ENCODE results near the gene SEMA3B. TPM values are rescaled to one million over a fixed set of nuclear protein-coding genes. Genes with fewer than 3 reads are reported as not detected.
"Not testable (repeated sequence)": the region's sequence is repeated elsewhere in the genome, so short reads cannot be mapped to it uniquely, and the experiment has no call there.

The SEMA3B gene
- total RNA-seq, 1 experiment from 2014 or later, result 7.6 TPM

GRCh38 chr3:50260942-50261441 lies 8.0 kb upstream of the SEMA3B start:
- H3K27me3 Mint-ChIP-seq (ENCODE audit: insufficient read depth, unreplicated experiment), result no peaks in the 10 kb centered on the region
- ChIA-PET CTCF (interaction anchor here (0.9 to 7.2 kb wide), 6 partner anchors 10 to 76 kb away, joined by 4 to 70 read pairs (median 21); partner anchors contain the start of gene SEMA3B), POLR2A (interaction anchor here (0.6 to 2.6 kb wide), 6 partner anchors 10 to 33 kb away, joined by 3 to 16 read pairs (median 4); partner anchors contain the start of genes GNAI2, IFRD2 and SEMA3B)
- TF ChIP-seq CTCF (IDR thresholded peaks at IDR 0.05; ENCODE audit: unreplicated experiment), result no peak
- H3K36me3 Mint-ChIP-seq (ENCODE audit: insufficient read depth, unreplicated experiment), result peaks cover 22% of the 10 kb centered on the region
- no peak overlapping the region for H3K27ac Mint-ChIP-seq (ENCODE audit: low read depth, unreplicated experiment)
- BruUV-seq (replicated peaks), result no TSS peak
- peak overlapping the region; percentile 62 for H3K4me3 Mint-ChIP-seq (ENCODE audit: unreplicated experiment)
- intact Hi-C loops (cut with micrococcal nuclease), result loop anchor here (1.0 kb wide), 1 partner anchor 12 kb away; no protein-coding TSS in a partner anchor
- no peaks in the 10 kb centered on the region for H3K9me3 Mint-ChIP-seq (ENCODE audit: unreplicated experiment)
- DNase-seq (ENCODE audit: unreplicated experiment), result no peak
- no peaks in the 10 kb centered on the region for H3K4me1 Mint-ChIP-seq (ENCODE audit: insufficient read depth, unreplicated experiment)

- POLR2A ChIA-PET, result interaction anchor here (0.6 to 2.6 kb wide), 6 partner anchors 9 to 66 kb away, joined by 3 to 16 read pairs (median 4); partner anchors contain the start of genes GNAI2, IFRD2, SEMA3B and TUSC2
- intact Hi-C loops (cut with micrococcal nuclease), result no loop called here
- H3K27ac Mint-ChIP-seq (ENCODE audit: low read depth, unreplicated experiment), result no peak overlapping the region
- DNase-seq (ENCODE audit: unreplicated experiment), result no peak
- H3K9me3 Mint-ChIP-seq (ENCODE audit: unreplicated experiment), result no peaks in the 10 kb centered on the region
- H3K4me1 Mint-ChIP-seq (ENCODE audit: insufficient read depth, unreplicated experiment), result no peaks in the 10 kb centered on the region
- CTCF ChIA-PET, result interaction anchor here (0.9 to 7.2 kb wide), 6 partner anchors 9 to 69 kb away, joined by 4 to 70 read pairs (median 21); partner anchors contain the start of gene SEMA3B
- no peak overlapping the region for H3K4me3 Mint-ChIP-seq (ENCODE audit: unreplicated experiment)
- TF ChIP-seq CTCF (IDR thresholded peaks at IDR 0.05; ENCODE audit: unreplicated experiment), result no peak
- no peaks in the 10 kb centered on the region for H3K27me3 Mint-ChIP-seq (ENCODE audit: insufficient read depth, unreplicated experiment)
- H3K36me3 Mint-ChIP-seq (ENCODE audit: insufficient read depth, unreplicated experiment), result peaks cover 22% of the 10 kb centered on the region
- no TSS peak for BruUV-seq (replicated peaks)
These were observed 7.4 kb upstream of the SEMA3B start for GRCh38 chr3:50261505-50261904.

- CTCF ChIA-PET, result interaction anchor here (1.4 to 7.2 kb wide), 4 partner anchors 9 to 35 kb away, joined by 4 to 70 read pairs (median 22); partner anchors contain the start of gene SEMA3B
- H3K27me3 Mint-ChIP-seq (ENCODE audit: insufficient read depth, unreplicated experiment); BruUV-seq (replicated peaks); intact Hi-C loops (cut with micrococcal nuclease); H3K4me1 Mint-ChIP-seq (ENCODE audit: insufficient read depth, unreplicated experiment); DNase-seq (ENCODE audit: unreplicated experiment); H3K4me3 Mint-ChIP-seq (ENCODE audit: unreplicated experiment); H3K9me3 Mint-ChIP-seq (ENCODE audit: unreplicated experiment); H3K27ac Mint-ChIP-seq (ENCODE audit: low read depth, unreplicated experiment): not testable (repeated sequence)
- POLR2A ChIA-PET, result interaction anchor here (0.7 kb wide), 1 partner anchor 65 kb away, joined by 3 read pairs; the partner anchor contains the start of gene TUSC2
- H3K36me3 Mint-ChIP-seq (ENCODE audit: insufficient read depth, unreplicated experiment), result peaks cover 22% of the 10 kb centered on the region
These were observed 6.7 kb upstream of the SEMA3B start for GRCh38 chr3:50262200-50262599.

GRCh38 chr3:50262778-50263177 lies 6.2 kb upstream of the SEMA3B start:
- DNase-seq (ENCODE audit: unreplicated experiment), result no peak
- H3K27me3 Mint-ChIP-seq (ENCODE audit: insufficient read depth, unreplicated experiment), result no peaks in the 10 kb centered on the region
- peaks cover 22% of the 10 kb centered on the region for H3K36me3 Mint-ChIP-seq (ENCODE audit: insufficient read depth, unreplicated experiment)
- no peak overlapping the region for H3K27ac Mint-ChIP-seq (ENCODE audit: low read depth, unreplicated experiment)
- BruUV-seq (replicated peaks), result no TSS peak
- TF ChIP-seq CTCF (IDR thresholded peaks at IDR 0.05; ENCODE audit: unreplicated experiment), result no peak
- intact Hi-C loops (cut with micrococcal nuclease), result no loop called here
- ChIA-PET CTCF (interaction anchor here (0.6 to 5.1 kb wide), 5 partner anchors 8 to 141 kb away, joined by 4 to 38 read pairs (median 6); partner anchors contain the start of genes GNAT1 and SEMA3B), POLR2A (interaction anchor here (0.5 to 0.6 kb wide), 2 partner anchors 162 to 175 kb away, joined by 3 to 4 read pairs; no protein-coding TSS in a partner anchor)
- H3K4me1 Mint-ChIP-seq (ENCODE audit: insufficient read depth, unreplicated experiment), result peaks cover 3% of the 10 kb centered on the region
- H3K4me3 Mint-ChIP-seq (ENCODE audit: unreplicated experiment), result no peak overlapping the region
- H3K9me3 Mint-ChIP-seq (ENCODE audit: unreplicated experiment), result no peaks in the 10 kb centered on the region

All from MCF 10A (cell line).